Erythroblast (primary cell): ENCODE results near the gene NHSL2.

Experiments used
- GATA1 ChIP-seq: IDR thresholded peaks from 2 replicates; pipeline ENCODE4 v1.6.1; 2011; ENCODE audit warnings: low read depth, mild to moderate bottlenecking, control low read depth, low read length, moderate library complexity
- POLR2A ChIP-seq: IDR thresholded peaks from 2 replicates; pipeline ENCODE4 v1.6.1; 2011; ENCODE audit warnings: mild to moderate bottlenecking, low read length

- TF ChIP-seq POLR2A (no peak), GATA1 (no peak)
These were observed 121.0 kb downstream of the NHSL2 start for GRCh38 chrX:72031634-72032033.
